Astrocyte of the hippocampus (primary cell): ENCODE results near the gene PHF2.

ENCODE experiments used
- DNase-seq: peaks from one replicate; pipeline ENCODE4 v3.0.0; 2011; ENCODE audit warnings: low read depth, low spot score

PHF2 gene

DNA sequence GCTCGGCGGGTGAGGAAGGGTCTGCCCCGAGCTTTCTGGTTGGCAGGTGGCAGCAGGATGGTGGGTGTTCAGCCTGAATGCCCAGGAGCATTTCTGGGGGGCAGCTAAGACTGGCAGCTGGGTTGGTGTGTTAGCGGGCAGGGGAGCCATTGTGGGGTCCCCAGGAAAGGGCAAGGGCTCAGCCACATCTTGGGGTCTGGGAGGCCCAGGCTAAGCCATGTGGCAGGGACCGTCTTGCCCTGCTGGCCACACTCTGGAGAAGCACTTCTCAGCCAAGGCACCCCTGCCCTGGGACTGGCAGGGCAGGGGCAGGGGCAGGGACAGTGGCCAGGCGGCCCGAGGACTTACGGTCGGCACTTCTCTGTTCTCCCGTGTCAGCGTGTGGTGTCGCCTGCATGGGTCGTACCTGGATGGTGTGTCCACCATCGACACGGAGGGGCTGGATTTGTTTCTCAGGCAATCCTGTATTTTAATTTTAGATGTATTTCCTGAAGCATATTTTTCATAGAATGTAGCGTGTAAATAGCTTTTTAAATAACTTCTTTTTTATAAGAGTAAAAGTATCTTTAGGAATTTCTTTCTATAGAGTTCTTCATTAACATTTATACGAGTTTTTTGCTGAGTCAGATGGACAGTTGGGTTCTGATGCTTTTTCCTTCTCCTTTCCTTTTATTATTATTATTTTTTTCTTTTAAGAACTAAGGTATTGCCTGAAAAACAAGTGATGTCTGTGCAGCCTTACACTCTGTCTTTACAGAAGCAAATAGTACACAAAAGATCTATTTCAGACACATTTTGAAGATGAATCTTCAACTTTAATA is 102.0 kb downstream of the PHF2 start:
- no peak for DNase-seq

DNA sequence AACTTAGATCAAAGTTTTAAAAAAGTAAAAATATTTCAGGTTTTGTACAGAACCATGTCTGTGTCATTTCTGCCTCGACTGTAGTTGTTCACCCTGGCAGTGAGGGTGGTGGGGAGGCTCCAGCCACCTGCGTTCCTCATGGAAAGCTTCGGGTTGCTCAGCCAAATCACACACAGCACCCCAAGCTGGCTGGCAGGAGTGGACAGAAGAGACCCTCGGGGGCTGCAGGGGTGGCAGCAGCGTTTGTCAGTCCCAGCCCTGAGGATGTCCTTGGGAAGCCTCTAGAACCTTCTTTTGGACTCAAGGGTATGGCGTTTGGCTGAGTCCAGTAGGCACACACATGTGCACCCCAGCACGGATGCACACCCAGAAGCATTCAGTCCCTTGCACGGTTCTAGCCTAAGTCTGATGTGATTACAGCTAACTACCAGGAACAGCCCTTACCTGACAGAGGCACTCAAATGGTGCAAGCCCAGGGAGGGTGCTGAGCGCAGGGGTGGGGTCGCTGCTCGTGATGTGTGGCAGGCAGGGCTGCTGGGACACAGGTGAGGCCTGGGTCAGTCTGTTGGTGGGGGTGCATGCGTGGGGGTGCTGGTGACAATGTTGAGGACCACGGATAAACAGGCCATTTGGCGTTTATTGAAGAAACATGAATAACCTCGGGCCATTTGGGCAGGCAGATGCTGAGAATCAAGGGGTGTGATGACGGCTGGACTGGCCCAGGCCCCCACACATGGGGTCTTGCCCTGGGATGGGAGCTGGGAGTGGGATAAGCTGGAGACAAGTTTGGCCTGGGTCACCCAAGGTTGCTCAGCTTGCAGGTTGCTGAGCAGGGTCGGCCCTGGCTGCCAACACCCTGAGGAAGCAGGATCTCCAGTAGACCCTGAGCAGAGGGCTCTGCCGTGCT is 103.4 kb downstream of the PHF2 start:
- DNase-seq = no peak

DNA sequence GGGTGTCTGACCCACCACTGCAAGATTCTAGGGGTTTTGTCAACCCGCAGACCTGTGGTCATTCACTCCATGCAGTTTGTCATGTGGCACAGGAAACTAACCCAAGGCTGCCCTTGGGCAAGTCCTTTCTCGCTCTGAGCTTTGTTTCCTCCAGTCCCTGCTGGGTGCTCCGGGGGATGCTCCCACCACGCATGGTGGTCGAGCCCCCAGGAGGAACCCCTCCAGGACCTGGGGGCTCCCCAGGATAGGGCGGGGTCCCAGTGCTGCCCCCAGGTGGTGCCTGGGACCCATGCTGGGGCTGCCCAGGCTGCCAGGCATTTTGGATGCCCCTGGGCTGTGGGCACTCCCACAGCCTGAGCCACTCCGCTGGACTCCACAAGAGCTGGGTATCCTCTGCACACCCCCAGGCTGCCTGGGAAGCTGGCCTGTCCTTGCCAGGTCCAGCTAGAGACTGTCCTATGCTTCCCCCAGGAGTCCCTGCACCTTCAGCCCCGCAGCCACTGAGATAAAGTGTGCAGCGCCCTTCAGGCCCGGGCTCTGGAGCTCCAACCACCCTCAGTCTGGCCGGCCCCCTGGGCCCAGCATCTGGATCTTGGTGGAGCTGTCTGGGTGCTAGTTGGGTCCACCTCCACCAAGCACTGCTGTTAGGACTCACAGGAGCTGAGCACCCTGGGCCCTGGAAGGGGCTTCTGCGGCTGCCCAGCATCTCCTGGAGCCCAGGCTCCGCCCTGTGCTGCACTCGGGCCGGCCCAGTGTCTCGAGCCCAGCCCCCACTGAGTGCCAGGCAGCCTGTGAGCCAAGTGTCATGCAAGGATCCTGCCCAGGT is 104.3 kb downstream of the PHF2 start:
- DNase-seq = no peak

DNA sequence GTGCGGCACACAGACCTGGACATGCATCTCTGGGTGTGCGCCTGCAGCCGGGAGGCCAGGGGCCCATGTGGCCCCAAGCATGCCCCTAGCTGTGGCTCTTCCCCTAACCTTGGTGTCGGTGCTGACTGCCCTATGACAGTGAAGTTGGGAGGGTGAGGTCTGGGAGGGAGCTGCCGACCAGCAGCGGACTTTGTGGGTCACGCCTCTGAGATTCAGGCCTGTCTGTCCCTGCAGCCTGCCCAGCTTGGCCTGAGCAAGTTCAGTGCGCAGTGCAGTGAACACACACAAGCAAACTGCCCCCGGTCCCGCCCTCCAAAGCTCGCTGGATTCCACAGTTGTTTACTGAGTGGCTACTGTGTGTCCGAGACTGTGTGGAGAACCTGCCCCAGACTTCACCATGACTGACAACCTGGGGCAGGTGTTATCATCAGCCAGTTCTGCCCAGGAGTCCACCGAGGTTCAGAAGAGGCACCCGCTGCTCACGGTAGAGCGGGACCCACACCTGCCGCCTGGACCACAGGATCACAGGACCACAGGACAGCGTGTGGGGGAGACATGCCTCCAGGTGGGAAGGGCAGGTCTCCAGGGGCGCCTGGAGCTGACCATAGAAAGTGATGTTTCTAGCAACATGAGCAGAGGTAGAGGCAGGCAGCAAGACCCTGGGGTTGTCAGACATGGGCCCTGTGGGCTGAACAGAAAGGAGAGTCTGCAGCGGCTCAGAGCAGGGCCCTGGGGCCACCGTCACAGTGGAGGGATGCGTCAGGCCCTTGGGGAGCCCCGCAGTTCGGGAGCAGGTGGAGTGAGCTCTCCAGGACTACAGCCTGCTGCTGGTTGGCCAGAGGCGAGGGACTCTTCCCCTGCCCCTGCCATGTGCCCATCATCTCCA is 105.1 kb downstream of the PHF2 start:
- DNase-seq = no peak

DNA sequence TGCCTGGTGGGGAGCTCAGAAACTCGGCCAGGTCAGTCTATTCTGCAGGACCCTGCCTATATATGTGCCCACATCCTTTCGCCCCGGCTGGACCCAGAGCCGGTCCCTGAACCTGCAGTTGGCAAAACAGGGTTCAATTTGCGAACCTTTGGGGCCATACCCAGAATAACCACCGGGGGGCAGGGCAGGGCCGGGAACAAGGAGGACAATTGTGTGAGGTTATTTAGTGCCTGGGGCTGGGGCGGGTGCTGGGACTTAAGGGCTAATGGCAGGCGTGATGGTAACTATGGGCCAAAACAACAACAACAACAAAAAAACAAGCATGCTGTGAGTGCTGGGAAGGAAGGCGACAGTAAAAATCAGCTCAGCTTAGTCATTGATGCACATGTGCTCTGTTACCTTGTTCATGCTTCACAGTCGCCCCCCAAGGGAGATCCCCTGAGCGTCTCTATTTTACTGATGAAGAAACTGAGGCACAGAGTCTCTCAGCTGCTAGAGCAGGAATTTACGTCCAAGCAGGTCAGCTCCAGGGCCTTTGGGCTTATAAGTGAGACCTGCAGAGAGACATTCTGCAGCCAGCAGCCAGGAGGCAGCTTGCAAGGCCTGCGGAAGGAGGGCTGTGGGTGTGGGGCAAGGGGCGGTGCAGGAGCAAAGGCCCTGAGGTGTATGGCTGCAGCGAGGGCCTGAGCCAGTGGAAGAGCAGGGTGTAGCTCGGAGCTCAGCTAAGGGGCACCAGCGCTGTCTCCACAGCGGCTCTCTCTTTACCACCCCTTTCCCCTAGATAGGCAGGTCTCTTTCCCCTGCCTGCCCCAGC is 106.0 kb downstream of the PHF2 start:
- DNase-seq = peak; percentile 66

DNA sequence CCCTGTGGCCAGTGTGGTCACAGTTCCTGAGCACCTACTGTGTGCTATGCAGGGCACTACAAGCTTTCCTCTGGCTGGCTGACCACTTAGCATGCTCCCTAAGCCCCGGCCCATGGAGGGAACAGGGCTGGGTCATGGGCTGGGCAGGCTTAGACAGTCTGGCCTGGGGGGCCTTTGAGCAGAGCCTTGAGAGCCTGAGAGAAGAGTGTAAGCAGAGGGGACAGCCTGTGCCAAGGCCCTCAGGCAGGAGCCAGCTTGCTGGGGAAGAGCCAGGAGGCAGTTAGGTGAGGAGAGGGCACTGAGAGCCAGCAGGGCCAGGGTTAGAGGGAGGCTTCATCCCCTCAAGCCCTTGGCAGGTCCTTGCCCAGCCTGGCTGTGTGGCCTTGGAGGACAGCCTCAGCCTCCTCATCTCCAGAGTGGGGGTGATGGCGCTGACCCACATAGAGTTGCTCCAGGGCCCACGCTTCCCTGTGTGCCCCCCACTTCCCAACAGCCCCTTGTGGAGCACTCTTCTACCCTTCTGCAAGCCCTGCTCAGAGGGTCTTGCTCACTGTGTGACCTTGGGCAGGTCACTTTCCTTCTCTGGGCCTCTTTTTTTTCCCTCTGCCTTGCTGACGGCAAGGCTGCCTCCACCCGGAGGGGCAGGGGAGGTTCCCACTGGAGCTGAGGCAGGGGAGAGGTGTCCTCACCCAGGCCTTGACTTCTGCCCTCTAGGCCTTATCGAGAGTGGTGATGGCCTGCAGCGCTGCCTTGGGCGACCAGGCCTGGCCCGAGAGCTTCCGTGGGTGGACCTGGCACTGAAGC is 107.1 kb downstream of the PHF2 start:
- DNase-seq = no peak

DNA sequence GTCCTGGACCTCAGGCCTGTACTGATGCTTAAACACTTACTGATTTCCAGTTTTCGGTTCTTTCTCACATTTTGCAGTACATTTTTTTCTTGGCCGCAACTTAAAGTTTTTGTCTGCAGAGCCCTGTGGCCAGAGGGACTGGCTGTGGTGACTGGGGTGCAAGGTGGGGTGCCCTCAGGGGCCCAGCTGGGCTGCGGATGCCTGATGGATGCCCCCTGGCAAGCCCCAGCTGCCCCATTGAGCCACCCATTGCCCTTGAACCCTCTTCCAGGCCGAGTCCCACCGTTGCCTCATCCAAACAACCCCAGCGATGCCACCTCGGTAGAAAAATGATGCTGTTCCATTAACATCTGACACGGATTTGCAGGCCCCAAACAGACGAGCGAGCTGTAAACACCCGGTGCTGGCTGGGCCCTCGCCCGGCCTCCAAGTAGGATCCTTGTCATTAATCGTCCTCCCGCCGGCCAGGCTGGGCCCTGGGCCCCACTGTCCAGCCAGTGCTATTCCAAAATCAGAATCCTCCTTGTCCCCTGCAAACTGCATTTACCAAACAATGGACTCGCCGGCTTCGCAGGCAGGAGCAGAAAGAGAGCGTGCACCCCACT is 107.9 kb downstream of the PHF2 start:
- no peak for DNase-seq

DNA sequence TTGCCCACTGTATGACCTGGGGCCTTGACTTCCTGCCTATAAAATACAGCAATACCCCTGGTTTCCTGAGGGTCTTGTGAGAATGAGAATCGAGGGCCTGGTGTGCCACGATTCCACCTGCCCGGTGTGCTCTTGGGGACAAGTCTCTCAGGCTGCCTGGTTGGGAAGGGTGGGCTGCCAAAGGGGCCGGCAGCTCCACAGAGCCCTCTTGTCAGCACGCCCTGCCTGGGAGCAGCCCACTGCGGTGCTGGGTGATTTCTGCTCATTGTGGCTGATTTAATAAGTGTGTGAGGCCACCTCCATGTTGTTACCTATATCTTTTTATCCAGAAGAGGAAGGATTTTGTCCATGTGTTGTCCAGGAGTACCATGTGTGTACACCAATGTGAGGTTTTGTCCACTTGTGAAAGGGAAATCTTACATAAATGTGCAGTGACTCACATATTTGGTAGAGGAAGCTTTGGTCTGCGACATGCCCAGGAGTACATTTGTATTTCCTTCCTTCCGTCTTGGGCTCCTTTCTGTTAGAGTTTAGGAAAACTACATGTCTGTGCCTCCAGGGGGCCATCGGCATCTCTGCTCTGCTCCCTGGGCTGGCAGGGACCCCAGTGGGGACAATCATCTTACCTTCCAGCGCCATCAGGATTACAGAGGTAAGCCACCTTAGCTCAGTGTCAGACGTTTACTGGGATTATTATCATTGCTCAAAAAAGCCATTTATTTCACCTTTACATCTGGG is 108.6 kb downstream of the PHF2 start:
- DNase-seq = peak; percentile 19

DNA sequence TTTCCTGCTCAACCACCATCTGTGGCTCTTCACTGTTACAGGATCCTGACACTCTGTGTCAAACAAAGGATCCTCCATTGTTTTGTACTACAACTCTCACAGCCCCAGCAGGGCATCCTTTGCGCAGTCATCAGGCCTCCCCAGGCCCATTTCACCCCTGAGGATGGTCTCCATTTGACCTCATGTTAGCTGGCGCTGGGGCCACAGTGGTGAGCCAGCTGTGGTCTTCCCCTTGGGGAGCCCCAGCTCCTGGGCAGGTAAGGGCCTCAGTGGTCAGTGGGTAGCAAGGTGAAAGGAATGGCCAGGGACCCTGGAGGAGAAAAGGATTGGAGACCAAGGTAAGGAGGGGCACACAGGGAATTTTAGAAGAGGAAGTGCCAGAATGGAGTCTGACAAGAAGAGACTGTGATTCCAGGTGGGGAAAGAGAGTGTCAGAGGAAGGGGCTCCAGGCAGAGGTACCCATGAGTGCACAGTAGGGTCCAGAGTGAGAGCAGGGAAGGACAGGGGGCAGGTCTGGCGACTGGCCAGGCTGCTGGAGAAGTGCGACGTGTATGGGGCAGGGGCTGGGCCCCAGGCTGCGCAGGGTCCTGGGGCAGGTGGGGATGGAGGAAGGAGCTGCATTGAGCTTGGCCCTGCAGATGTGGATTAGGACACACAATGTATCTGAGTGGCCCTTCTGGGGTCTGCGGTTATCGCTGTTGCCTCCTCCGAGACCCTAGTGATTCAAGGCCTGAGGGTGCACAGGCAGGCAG is 109.9 kb downstream of the PHF2 start:
- DNase-seq = no peak

DNA sequence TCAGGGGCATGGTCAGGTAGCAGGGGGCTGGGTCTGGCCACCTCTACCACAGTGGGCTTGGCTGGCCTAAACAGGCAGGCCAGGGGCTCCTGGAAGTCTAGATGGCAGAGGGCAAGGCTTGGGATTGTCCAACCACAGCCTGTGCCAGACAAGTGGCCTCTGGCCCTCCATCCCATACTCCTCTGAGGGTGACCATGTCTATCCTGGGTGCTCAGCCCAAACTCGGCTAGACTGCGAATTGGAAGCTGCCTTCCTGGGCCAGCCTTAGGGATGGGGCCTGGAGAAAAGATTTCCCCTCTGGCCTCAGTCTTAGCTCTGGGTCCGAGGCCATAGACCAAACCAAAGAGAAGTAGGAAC is 110.5 kb downstream of the PHF2 start:
- DNase-seq = no peak

DNA sequence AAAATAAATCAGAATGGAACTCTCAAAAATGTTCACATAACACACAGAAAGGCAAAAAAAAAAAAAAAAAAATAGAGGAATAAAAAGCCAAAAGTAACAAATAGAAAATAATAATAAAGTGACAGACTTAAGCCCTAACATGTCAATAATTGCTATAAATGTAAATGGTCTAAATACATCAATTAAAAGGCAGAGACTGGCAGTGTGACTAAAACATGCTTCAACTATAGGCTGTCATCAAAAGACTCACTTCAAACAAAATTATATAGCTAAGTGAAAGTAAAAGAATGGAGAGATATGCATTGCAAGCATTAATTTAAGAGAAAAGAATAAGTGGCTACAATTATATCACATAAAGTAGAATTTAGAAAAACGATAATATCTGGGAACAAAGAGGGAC is 114.2 kb downstream of the PHF2 start:
- DNase-seq = no peak

DNA sequence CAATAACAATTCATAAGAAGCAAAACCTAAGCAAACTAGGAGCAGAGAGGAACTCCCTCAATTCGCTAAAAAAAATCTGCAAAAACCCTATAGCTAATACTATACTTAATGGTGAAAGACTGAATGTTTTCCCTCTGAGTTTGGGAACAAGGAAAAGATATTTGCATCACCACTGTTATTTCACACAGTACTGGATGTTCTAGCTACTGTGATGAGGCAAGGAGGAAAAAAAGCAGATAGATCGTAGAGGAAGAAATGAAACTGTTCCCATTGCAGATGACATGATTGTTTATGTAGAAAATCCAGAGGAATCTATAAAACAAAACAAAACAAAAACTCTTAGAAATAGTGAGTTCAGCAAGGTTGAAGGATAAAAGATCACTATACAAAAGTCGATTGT is 116.7 kb downstream of the PHF2 start:
- no peak for DNase-seq

DNA sequence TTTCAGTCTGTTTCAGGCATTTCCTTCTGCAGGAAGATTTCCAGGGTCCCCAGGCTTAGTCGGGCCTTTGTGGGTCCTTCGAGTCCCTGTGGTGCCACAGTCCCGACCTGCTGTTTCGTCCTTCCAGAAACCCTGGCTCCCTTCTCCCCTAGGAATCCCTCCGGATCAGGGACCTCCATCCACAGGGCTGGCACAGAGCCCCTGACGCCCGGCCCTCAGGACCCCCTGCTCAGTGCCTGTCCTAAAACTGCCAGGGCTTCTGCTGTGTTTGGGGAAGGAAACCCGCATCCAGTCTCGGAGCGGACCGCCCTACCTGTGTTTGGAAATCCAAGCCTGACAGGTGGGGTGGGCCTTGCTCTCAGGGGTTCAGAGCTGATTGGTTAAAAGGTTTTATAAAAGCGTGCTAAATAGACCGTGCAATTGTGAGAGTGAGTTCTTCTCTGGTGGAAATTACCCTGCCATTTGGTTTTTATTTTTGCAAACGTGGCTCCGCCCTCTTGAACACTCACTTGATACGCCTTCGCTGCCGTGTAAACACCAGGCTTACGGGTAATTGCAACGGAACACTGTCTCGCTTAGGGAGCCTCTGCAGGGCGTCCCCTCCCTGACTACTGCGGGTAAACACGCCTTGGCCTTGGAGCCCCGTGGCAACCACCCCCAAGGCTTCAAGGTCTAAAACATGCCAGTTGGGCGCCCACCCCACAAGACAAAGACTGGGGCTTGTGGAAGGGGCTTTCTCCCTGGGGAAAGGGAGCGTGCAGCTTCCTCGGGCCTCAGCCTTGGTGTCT is 121.2 kb downstream of the PHF2 start:
- DNase-seq = no peak

DNA sequence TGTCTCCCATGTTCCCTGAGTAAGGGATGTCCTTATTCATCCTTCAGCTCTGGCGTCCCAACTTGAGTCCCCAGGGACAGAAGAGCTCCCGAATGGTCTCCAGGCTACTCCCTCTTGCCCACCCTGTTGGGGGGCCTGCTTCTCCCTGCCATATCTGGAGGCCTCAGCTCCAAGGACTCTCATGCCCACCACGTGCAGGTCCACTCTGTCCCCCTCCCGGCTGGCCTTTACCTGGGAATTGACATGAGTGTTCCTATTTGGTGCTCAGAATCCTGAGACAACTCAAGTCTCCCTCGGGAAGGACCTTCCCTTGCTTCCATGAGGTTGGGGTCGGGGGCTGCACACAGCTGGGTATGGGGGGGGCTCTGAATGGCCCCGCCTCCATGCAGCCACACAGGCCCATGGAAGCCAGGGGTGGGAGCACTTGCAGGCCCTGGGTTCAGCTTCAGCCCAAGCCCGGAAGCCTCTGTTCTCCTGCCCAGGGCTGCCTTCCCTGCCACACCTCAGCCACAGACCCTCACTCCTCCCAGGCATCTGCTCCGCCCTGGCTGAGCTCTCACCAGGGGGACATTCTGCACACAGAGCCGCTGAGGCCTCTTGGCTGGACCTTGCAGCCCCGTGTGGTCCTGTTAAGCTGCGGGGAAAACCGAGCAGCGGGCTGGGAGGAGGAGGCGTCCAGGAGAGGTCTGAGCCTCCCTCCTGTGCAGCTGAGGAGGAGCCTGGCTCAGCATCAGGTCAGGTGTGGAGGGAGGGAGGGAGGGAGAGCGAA is 121.9 kb downstream of the PHF2 start:
- no peak for DNase-seq

DNA sequence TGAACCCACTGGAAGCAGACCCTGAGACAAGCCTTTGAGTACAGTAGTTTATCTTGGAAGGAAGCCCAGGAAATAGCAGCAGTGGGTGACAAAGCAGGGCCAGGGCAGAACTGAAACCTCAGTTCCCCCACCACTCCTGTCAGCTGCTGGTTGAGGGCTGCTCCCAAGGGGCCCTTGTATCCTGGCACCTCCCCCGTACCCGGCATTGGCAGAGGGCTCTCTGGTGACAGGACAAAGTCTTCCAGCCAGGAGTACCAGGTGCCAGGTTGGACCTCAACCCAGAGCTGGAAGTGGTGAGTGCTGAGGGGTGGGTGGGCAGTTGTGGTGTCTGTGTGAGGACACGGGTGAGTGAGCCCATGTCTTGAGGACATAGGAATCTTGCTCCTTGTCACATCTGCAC is 123.3 kb downstream of the PHF2 start:
- DNase-seq = no peak
